Activated CD4-positive, alpha-beta memory T cell treated with anti-CD3 and anti-CD28 coated beads for 36 hours (primary cell): ENCODE measurements around the gene VSNL1. TPM values are rescaled to one million over a fixed set of nuclear protein-coding genes. Genes with fewer than 3 reads are reported as not detected.

Source experiments
- CTCF ChIA-PET: fragments of 350-600 bp; sonication (Branson Sonifier 250); formaldehyde crosslinking; loops from one replicate; lab custom pipeline; 2021; ENCODE audit warnings: antibody characterized with exemption, inconsistent platforms; lab: Charles Lee
- POLR2A ChIA-PET: fragments of 350-600 bp; sonication (Branson Sonifier 250); formaldehyde crosslinking; loops from one replicate; lab custom pipeline; 2021; ENCODE audit warnings: antibody characterized with exemption; lab: Charles Lee
- DNase-seq: peaks from one replicate; pipeline ENCODE4 v3.0.0-alpha.2; 2020
- H3K27ac Mint-ChIP-seq: one replicate; pipeline ENCODE4 v1.8.0; 2021; ENCODE audit warnings: mixed read lengths
- H3K27me3 Mint-ChIP-seq: one replicate; pipeline ENCODE4 v1.8.0; 2021; ENCODE audit warnings: mixed read lengths
- H3K36me3 Mint-ChIP-seq: one replicate; pipeline ENCODE4 v1.8.0; 2021; ENCODE audit warnings: mixed read lengths
- H3K4me1 Mint-ChIP-seq: one replicate; pipeline ENCODE4 v1.8.0; 2021; ENCODE audit warnings: low read depth, mixed read lengths
- H3K4me3 Mint-ChIP-seq: one replicate; pipeline ENCODE4 v1.8.0; 2021; ENCODE audit warnings: mild to moderate bottlenecking, mixed read lengths
- H3K9me3 Mint-ChIP-seq: one replicate; pipeline ENCODE4 v1.8.0; 2021; ENCODE audit warnings: mixed read lengths
- intact Hi-C: fragments of 100-400 bp; cut with micrococcal nuclease; formaldehyde crosslinking; loops from one replicate; pipeline ENCODE4 v1.15.1; 2023
- total RNA-seq, 2 experiments: library from RNA; stranded (reverse); gene quantifications; one replicate each; pipeline ENCODE4 v1.2.3, GENCODE V29; 2021

Gene VSNL1
- not detected for total RNA-seq

DNA sequence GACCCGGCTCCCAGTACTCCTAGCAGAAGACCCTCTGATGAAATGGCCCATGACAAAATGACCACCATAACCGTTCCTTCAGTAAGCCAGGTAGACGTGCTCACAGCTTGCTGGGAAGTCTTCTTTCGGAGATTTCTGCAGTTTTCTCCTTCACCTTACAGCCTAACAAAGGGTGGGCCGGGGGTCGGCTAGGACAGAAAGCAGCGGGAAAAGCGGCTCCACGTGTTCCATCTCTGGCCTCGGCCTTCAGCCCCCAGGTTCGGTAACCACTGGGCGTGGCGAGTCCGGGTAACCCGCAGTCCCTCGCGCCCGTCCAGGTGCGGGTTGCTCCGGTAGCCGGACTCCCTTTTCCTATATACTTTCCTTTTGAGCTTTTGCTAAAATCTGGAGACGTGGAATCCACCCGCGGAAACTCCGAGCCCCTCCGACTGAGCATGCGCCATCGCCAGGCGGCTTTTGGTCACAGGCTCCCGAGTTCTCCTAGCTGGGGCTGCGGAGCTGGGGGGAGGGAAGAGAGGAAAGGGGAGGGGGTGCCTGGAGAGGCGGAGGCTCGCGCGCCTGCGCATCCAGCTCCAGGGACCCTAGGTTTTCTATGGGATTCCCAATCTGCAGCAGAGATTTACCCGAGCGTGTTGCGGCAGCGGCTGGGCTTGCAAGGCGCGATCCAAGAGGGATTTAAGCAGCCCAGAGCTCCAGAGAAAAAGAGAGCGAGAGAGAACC, at the start of gene VSNL1:
Gene VSNL1 (plus strand): TSS at position 604 of the 720 bp plus-strand sequence. CDS start 51,379 bp downstream, outside the sequence.
- no peaks in the 10 kb centered on the region for H3K9me3 Mint-ChIP-seq
- peaks cover 48% of the 10 kb centered on the region for H3K27me3 Mint-ChIP-seq
- ChIA-PET CTCF (no interaction called here), POLR2A (no interaction called here)
- H3K4me1 Mint-ChIP-seq, result peaks cover 7% of the 10 kb centered on the region
- H3K36me3 Mint-ChIP-seq, result no peaks in the 10 kb centered on the region
- intact Hi-C loops, result no loop called here
- no peak within 1 kb of the TSS for H3K27ac Mint-ChIP-seq
- DNase-seq, result no peak
- H3K4me3 Mint-ChIP-seq, result no peak within 1 kb of the TSS

DNA sequence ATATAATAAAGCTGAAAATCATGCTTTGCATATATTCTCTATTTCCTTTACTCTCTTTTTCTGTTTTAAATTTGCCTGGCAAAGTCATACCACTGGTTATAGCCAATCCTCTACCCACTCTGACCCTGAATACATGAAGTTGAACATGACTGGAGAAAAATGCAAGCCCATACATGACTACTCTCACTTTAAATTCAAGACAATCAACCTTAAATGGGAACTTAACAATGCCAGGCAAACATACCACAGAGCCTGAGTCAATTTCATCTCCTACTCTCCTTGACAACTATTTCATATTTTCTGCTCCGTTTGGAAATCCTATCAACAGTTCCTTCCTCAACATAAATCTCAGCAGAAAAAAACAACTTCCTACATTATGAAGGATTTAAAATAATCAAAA, 44.9 kb upstream of the VSNL1 start:
- Mint-ChIP-seq H3K36me3 (no peaks in the 10 kb centered on the region), H3K4me3 (no peak overlapping the region), H3K27me3 (no peaks in the 10 kb centered on the region), H3K4me1 (no peaks in the 10 kb centered on the region), H3K9me3 (peaks cover under 1% of the 10 kb centered on the region), H3K27ac (no peak overlapping the region)
- DNase-seq, result no peak
- CTCF ChIA-PET, result no interaction called here
- POLR2A ChIA-PET, result no interaction called here
- intact Hi-C loops, result no loop called here

DNA sequence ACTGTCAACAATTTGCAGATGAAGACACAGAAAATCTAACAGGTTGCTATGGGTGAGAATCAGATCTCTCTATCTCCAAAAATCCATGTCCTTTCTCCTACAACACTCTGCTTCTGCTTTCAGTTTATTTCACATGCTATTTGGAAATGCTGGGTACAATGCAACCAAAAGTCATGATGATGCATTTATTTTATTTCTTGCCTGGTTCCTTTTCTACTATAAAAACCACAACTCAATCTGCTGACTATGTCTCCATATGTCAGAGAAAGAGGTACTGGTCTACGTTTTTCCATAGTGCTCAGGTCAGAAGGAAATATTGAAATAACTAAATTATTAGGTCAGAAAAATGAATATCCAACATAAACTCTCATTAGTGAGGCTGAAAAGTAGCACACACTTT, 42.8 kb upstream of the VSNL1 start:
- H3K27me3 Mint-ChIP-seq, result no peaks in the 10 kb centered on the region
- ChIA-PET CTCF (no interaction called here), POLR2A (no interaction called here)
- H3K27ac Mint-ChIP-seq, result no peak overlapping the region
- no peak for DNase-seq
- no peaks in the 10 kb centered on the region for H3K36me3 Mint-ChIP-seq
- no peaks in the 10 kb centered on the region for H3K4me1 Mint-ChIP-seq
- no peaks in the 10 kb centered on the region for H3K9me3 Mint-ChIP-seq
- intact Hi-C loops, result no loop called here
- H3K4me3 Mint-ChIP-seq, result no peak overlapping the region

DNA sequence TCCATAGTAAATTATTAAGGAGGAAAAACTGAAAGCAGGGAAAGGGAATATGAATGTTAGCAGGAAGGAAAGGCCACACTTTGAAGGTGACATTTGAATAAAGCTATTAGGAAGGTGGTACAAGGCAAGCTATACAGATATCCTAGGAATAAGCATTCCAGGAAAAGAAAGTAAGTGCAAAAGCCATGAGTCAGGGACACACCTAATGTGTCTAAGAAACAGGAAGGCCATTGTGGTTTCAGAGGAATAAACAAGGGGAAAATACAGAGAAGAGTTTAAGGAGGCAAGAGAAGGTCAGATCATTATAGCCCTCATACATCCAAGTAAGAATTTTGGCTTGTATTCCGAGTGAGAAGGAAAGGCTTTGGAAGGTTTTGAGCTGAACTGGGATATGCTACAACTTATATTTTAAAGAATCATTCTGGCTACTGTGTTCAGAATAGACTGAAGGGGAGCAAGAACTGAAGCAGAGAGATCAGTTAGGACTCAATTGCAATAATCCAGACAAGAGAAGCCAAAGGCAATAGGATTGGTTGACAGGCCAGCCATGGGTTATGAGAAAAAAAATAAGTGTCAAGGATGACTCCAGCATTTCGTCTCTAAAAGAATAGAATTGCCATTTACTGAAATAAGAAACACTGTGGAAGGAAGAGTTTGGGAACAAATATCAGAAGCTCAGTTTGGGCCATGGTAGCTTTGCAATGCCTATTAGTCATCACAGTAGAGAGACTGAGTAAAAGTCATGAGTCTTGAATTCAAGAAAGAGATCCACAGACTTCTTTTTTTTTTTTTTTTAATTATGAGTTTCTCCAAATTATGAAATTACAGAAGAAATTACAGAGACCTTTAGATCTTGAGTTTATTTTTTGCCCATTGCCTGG, 33.5 kb upstream of the VSNL1 start:
- no peaks in the 10 kb centered on the region for H3K27me3 Mint-ChIP-seq

DNA sequence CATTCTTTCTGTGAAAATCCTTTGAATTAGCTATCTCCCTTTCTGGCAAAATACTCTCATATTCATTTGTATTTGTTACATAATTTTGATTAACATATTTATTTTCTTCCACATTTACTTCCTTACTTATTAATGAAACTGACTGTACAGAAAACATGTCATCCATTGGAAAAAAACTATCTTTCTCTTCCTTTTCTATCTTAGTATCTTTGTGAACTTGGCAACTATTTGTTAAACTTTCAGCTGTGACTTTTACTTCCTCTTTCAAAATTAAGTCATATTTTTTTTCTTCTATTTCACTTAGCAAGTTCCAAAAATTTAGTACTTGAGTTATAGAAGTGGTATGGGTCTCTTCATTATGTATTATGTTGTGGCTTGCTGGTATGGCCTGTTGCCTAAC, 24.8 kb upstream of the VSNL1 start:
- no peak overlapping the region for H3K4me3 Mint-ChIP-seq
- H3K27ac Mint-ChIP-seq, result no peak overlapping the region
- H3K4me1 Mint-ChIP-seq, result no peaks in the 10 kb centered on the region
- H3K27me3 Mint-ChIP-seq, result peaks cover 4% of the 10 kb centered on the region
- intact Hi-C loops, result no loop called here
- no peaks in the 10 kb centered on the region for H3K36me3 Mint-ChIP-seq
- ChIA-PET POLR2A (no interaction called here), CTCF (no interaction called here)
- no peaks in the 10 kb centered on the region for H3K9me3 Mint-ChIP-seq
- no peak for DNase-seq

More for the DNA sequence above, 33.5 kb upstream of the VSNL1 start:
- POLR2A ChIA-PET, result no interaction called here
- Mint-ChIP-seq H3K4me3 (no peak overlapping the region), H3K9me3 (no peaks in the 10 kb centered on the region), H3K27ac (no peak overlapping the region), H3K4me1 (no peaks in the 10 kb centered on the region), H3K36me3 (no peaks in the 10 kb centered on the region)
- intact Hi-C loops, result no loop called here
- no peak for DNase-seq
- CTCF ChIA-PET, result interaction anchor here (0.9 kb wide), 1 partner anchor 154 kb away, joined by 3 read pairs; no protein-coding TSS in a partner anchor

DNA sequence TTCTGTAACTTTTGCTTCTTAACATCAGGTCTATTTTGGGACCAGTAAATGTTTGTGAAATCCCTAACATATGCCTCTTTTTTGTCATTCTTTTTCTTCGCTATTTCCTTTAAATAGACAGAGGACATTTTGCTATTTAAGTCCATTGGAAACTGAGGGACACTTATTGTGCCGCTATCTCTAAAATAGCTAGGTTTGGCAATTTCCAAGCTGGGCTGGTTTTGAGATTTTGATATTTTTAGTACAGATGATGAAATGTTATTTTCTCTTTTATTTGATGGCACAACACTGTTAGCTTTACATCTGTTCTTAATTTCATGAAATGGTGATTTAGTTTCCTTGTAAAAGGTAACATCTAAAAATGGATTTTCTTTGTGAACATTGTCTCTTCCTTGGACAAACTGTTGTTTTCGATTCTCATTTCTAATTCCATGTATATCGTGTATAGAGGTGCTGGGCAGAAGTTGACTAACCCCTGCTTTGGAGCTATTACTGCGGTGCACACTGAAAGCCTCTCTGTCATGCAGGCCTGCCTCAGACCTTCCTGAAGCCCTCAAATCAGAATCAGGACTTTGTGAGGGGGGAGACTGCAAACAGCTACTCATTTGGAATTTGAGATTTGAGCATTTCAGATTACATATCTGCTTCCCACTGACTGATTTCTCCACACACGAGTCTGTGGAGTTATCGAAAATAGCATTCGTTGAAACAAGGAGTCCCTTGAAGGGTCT, 22.9 kb upstream of the VSNL1 start:
- Mint-ChIP-seq H3K27ac (no peak overlapping the region), H3K9me3 (no peaks in the 10 kb centered on the region), H3K4me3 (no peak overlapping the region), H3K27me3 (peaks cover 7% of the 10 kb centered on the region), H3K4me1 (no peaks in the 10 kb centered on the region), H3K36me3 (no peaks in the 10 kb centered on the region)
- DNase-seq, result no peak
- ChIA-PET CTCF (no interaction called here), POLR2A (no interaction called here)
- intact Hi-C loops, result no loop called here

DNA sequence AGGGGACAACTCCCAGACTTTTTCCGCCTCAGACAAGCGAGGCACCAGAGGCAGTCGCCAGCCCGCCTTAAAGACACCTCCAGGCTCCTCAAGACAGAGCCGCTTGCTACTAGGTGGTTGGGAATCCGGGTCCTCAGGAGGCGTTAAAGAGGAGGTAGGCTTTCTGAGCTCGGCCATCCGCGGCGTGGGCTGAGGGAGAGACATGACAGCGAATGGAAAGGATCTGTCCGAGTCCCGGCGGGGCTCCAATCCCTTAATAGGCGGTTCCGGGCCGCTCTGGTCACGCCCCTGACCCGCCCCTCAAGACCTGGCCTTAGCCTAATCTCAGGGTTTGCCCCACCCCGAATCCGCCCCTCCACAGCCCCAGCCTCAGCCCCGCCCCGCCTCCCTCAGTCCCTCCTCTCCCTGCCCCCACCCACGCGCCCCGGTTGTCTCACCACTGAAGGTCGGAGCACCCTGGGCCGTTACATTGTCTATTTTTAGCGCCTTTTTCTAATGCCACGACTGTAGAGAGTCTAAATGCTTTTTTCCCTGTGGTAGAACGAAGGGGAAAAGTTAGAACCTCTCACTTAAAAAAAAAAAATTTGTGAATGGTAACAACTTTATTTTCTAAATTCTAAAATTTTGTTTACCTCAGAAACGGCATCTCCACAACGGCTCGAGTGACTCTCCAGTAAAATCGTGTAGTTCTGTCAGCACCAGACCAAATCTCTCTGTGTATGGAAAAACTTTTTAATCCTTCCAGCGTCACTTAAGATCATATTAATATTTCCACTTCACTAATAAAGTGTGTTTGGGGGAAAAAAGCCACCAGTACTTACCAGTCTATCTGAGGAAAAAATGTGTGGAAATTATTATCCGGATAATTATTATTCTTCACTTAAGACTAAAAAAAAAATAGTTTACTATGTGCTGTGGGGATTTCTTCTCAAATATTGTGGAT, 22.0 kb upstream of the VSNL1 start, which contains the start of gene RAD51AP2:
Gene RAD51AP2 (minus strand): TSS at position 229 of the 943 bp plus-strand sequence. CDS start 25 bp downstream, at position 204.
- H3K4me3 Mint-ChIP-seq, result no peak within 1 kb of the TSS
- intact Hi-C loops, result no loop called here
- no peaks in the 10 kb centered on the region for H3K4me1 Mint-ChIP-seq
- H3K27ac Mint-ChIP-seq, result no peak within 1 kb of the TSS
- no peaks in the 10 kb centered on the region for H3K36me3 Mint-ChIP-seq
- ChIA-PET CTCF (no interaction called here), POLR2A (no interaction called here)
- no peaks in the 10 kb centered on the region for H3K9me3 Mint-ChIP-seq
- H3K27me3 Mint-ChIP-seq, result peaks cover 7% of the 10 kb centered on the region
- DNase-seq, result peak; percentile 31

DNA sequence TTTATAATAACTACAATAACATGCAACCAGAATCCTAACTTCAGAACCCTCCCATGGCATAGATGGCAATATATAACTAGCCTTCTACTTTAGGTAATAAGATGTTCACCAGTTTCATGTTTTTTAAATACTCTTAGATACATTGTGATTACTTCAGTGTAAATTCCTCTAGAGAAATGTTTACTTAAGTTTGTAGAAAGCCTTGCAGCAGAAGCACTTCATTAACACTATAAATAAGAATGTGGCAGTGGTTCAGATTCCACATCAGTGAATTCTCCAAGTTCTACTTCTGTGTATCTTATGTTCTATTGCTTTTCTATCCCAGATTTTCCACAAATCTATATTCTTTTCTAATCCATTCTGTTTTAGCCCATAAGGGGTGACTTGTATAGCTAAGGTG, 21.0 kb upstream of the VSNL1 start:
- intact Hi-C loops, result no loop called here
- Mint-ChIP-seq H3K4me3 (no peak overlapping the region), H3K9me3 (no peaks in the 10 kb centered on the region), H3K27me3 (peaks cover 7% of the 10 kb centered on the region), H3K27ac (no peak overlapping the region), H3K4me1 (no peaks in the 10 kb centered on the region), H3K36me3 (no peaks in the 10 kb centered on the region)
- POLR2A ChIA-PET, result no interaction called here
- CTCF ChIA-PET, result no interaction called here
- no peak for DNase-seq

DNA sequence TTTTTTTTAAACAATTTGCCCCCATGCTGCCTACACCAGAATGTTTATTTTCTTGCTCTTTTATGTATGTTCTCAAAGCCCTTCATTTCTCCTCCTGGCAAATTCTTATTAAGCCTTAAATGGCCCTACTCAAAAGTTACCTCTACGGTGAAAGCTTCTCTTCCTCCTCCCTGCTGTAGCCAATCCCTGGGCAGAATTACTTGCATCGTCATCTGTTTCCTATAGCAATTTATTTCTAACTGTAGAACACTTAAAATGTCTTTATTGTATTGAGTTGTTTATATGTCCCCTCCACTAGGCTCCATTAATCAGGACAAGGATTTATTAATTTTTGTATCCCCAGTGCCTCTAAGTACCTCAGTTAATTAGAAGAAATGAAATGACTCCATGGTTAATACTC, 19.7 kb upstream of the VSNL1 start:
- POLR2A ChIA-PET, result no interaction called here
- intact Hi-C loops, result no loop called here
- H3K4me3 Mint-ChIP-seq, result no peak overlapping the region

DNA sequence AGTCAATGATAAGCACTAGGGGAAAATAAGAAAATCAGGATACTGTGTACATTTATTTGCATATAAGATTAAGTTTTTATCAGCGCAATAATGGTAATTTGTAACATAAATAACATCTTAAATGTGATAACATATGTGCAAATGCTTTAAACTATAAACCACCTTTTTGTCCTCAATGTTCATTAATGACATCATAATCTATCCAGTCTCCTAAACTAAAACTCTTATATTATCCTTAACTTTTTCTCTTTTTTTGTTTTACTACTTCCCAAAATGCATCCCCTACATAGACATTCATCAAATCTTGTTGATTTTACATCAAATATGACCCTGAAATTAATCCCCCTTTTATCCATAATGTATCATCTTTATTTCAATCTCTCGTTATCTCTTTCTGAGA, 18.9 kb upstream of the VSNL1 start:
- Mint-ChIP-seq H3K4me1 (no peaks in the 10 kb centered on the region), H3K36me3 (no peaks in the 10 kb centered on the region), H3K4me3 (no peak overlapping the region), H3K27ac (no peak overlapping the region), H3K9me3 (no peaks in the 10 kb centered on the region), H3K27me3 (peaks cover 8% of the 10 kb centered on the region)
- CTCF ChIA-PET, result no interaction called here
- no peak for DNase-seq
- POLR2A ChIA-PET, result no interaction called here
- intact Hi-C loops, result no loop called here

More for the DNA sequence above, 19.7 kb upstream of the VSNL1 start:
- H3K27me3 Mint-ChIP-seq, result peaks cover 7% of the 10 kb centered on the region
- H3K4me1 Mint-ChIP-seq, result no peaks in the 10 kb centered on the region
- DNase-seq, result no peak
- H3K36me3 Mint-ChIP-seq, result no peaks in the 10 kb centered on the region
- H3K27ac Mint-ChIP-seq, result no peak overlapping the region
- CTCF ChIA-PET, result no interaction called here
- H3K9me3 Mint-ChIP-seq, result no peaks in the 10 kb centered on the region

DNA sequence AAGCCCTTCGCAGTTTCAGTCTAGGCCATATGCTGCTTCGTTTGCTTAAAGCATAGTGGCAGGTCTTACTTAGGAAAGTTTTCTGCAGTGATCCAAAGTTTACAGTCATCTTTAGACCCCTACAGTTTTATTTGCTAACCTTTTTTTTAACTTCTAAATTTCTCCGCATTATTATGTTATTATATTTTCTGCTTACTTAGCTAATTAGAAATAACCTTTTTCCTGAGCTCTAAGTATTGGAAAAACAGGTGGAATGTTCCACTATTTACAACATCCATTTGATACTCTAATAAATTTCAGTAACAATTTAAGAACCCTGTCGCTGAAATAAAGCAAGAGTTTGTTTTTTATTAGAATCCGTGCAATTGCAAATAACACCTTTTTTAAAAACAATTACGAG, 18.2 kb upstream of the VSNL1 start:
- ChIA-PET CTCF (no interaction called here), POLR2A (no interaction called here)
- no peak overlapping the region for H3K27ac Mint-ChIP-seq
- DNase-seq, result no peak
- H3K27me3 Mint-ChIP-seq, result peaks cover 5% of the 10 kb centered on the region
- no peaks in the 10 kb centered on the region for H3K9me3 Mint-ChIP-seq
- no peaks in the 10 kb centered on the region for H3K36me3 Mint-ChIP-seq
- no peaks in the 10 kb centered on the region for H3K4me1 Mint-ChIP-seq
- intact Hi-C loops, result no loop called here
- no peak overlapping the region for H3K4me3 Mint-ChIP-seq
